ENCODE data around the gene ADCY5. TPM values are rescaled to one million over a fixed set of nuclear protein-coding genes. Genes with fewer than 3 reads are reported as not detected.

ADCY5 gene
- total and polyA plus RNA-seq, 10 donors: 1.7 to 20.6 (median 11.7) TPM

GRCh38 chr3:123262868-123263267 lies 186.0 kb downstream of the ADCY5 start:
- no peaks in the 10 kb centered on the region for H3K4me1 ChIP-seq

GRCh38 chr3:123262226-123262625 lies 186.7 kb downstream of the ADCY5 start:
- intact Hi-C loops (cut with DNase I; ENCODE audit: low total_unique reads): loop anchor here (10.0 kb wide), 1 partner anchor 317 kb away; no protein-coding TSS in a partner anchor
- H3K4me1 ChIP-seq: no peaks in the 10 kb centered on the region
- H3K4me3 ChIP-seq: no peak overlapping the region
- H3K9me3 ChIP-seq: no peaks in the 10 kb centered on the region
- no peak overlapping the region for H3K27ac ChIP-seq
- H3K36me3 ChIP-seq: peaks cover 0 to 57% (median 10%) of the 10 kb centered on the region in 6 donors
- no peak for TF ChIP-seq POLR2AphosphoS5 (IDR thresholded peaks at IDR 0.05)
- no peak for TF ChIP-seq CTCF (IDR thresholded peaks at IDR 0.05 in 8 of 11, conservative IDR thresholded peaks at IDR 0.05 in 3 of 11)
- no peak for TF ChIP-seq POLR2A (IDR thresholded peaks at IDR 0.05)
- WGBS, 5 donors: 94 to 97% (median 97%) methylated on average over 2 of the region's 2 CpGs
- H3K27me3 ChIP-seq (replicated peaks in 1 of 7): no peaks in the 10 kb centered on the region
- DNase-seq: no peak

More at GRCh38 chr3:123262868-123263267, 186.0 kb downstream of the ADCY5 start:
- Histone ChIP-seq H3K9me3 (no peaks in the 10 kb centered on the region), H3K4me3 (no peak overlapping the region), H3K27me3 (replicated peaks in 1 of 7) (no peaks in the 10 kb centered on the region), H3K36me3 (peaks cover 0 to 53% (median 10%) of the 10 kb centered on the region in 6 donors), H3K27ac (no peak overlapping the region)
- intact Hi-C loops (cut with DNase I; ENCODE audit: low total_unique reads): loop anchor here (10.0 kb wide), 1 partner anchor 318 kb away; no protein-coding TSS in a partner anchor
- 87 to 96% (median 93%) methylated on average over 5 of the region's 5 CpGs for WGBS, 5 donors
- no peak for DNase-seq
- no peak for TF ChIP-seq CTCF (IDR thresholded peaks at IDR 0.05 in 8 of 11, conservative IDR thresholded peaks at IDR 0.05 in 3 of 11)
- TF ChIP-seq POLR2A (IDR thresholded peaks at IDR 0.05): no peak

GRCh38 chr3:123261666-123262065 lies 187.2 kb downstream of the ADCY5 start:
- H3K27me3 ChIP-seq (replicated peaks in 1 of 7): no peaks in the 10 kb centered on the region
- H3K27ac ChIP-seq: no peak overlapping the region
- no peaks in the 10 kb centered on the region for H3K4me1 ChIP-seq
- WGBS, 5 donors: 76 to 84% (median 81%) methylated on average over 3 of the region's 3 CpGs
- no peaks in the 10 kb centered on the region for H3K9me3 ChIP-seq
- intact Hi-C loops (cut with DNase I; ENCODE audit: low total_unique reads): loop anchor here (10.0 kb wide), 1 partner anchor 317 kb away; no protein-coding TSS in a partner anchor
- peaks cover 0 to 63% (median 9%) of the 10 kb centered on the region in 6 donors for H3K36me3 ChIP-seq
- no peak overlapping the region for H3K4me3 ChIP-seq
- no peak for DNase-seq
- TF ChIP-seq POLR2AphosphoS5 (IDR thresholded peaks at IDR 0.05) (no peak), CTCF (IDR thresholded peaks at IDR 0.05 in 8 of 11, conservative IDR thresholded peaks at IDR 0.05 in 3 of 11) (no peak), POLR2A (IDR thresholded peaks at IDR 0.05) (no peak)

GRCh38 chr3:123258811-123259420 lies 190.0 kb downstream of the ADCY5 start:
- DNase-seq: no peak
- Histone ChIP-seq H3K27ac (no peak overlapping the region), H3K9me3 (no peaks in the 10 kb centered on the region), H3K36me3 (peaks cover 0 to 52% (median 9%) of the 10 kb centered on the region in 6 donors), H3K4me1 (no peaks in the 10 kb centered on the region), H3K4me3 (no peak overlapping the region), H3K27me3 (replicated peaks in 1 of 7) (no peaks in the 10 kb centered on the region)
- intact Hi-C loops (cut with DNase I; ENCODE audit: low total_unique reads): no loop called here
- WGBS, 5 donors: 59 to 62% (median 60%) methylated on average over 3 of the region's 3 CpGs
- no peak for TF ChIP-seq POLR2AphosphoS5 (IDR thresholded peaks at IDR 0.05)
- TF ChIP-seq CTCF (IDR thresholded peaks at IDR 0.05 in 8 of 11, conservative IDR thresholded peaks at IDR 0.05 in 3 of 11): peak in 10 of 11 experiments; percentile 10 to 65 (median 44)
- no peak for TF ChIP-seq POLR2A (IDR thresholded peaks at IDR 0.05)

Data from spleen (tissue), 11 donors.